HG03460 (cell line): Measurements from ENCODE around the gene UACA.
"Not testable (repeated sequence)": the region's sequence is repeated elsewhere in the genome, so short reads cannot be mapped to it uniquely, and the experiment has no call there.

ENCODE experiments used
- ATAC-seq: cut with Tn5 transposase; IDR thresholded peaks from one replicate; pipeline ENCODE4 v1.9.1; 2021; ENCODE audit not compliant: unreplicated experiment

UACA gene

GRCh38 chr15:70629735-70630273 is 133.6 kb downstream of the UACA start:
- ATAC-seq = no peak

- no peak for ATAC-seq
Observed at GRCh38 chr15:70628549-70628896, 134.8 kb downstream of the UACA start.

- ATAC-seq = no peak
Observed at GRCh38 chr15:70627734-70628548, 135.4 kb downstream of the UACA start.

DNA sequence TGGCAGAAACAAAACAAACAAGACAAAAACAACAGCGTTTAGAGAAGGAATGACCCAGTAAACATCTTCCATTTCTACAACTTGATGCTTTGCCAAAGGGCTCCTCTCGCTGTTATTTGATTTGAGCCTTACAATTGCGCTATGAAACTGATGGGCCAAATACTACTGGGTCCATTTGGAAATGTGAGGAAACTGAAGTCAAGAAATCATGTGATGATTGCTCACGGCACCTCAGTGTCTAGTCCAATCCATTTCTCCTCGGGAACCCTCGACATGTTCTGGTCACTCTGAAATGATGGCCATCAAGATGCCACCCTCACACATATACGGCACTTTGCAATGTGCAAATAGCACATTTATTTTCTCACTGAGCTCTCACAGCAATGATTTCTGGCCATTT is 136.0 kb downstream of the UACA start:
- no peak for ATAC-seq

DNA sequence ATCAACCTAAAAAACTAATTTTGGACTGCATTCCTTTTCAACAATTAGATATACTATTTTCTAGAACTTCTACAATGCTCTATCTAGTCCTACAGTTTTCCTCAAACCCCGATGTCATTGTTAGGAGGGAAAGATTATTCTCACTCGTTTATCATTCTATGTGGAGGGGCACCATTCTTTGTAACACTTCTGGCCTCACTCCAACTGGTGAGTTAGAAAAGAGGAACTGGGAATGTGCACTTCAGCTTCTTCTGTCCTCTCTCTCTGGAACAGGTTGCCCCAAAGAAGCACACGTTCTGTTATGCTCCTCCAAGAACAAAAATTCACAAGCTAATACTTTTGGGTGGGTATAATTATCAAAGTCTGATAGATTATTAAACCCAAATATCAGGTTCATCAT is 137.9 kb downstream of the UACA start:
- no peak for ATAC-seq

DNA sequence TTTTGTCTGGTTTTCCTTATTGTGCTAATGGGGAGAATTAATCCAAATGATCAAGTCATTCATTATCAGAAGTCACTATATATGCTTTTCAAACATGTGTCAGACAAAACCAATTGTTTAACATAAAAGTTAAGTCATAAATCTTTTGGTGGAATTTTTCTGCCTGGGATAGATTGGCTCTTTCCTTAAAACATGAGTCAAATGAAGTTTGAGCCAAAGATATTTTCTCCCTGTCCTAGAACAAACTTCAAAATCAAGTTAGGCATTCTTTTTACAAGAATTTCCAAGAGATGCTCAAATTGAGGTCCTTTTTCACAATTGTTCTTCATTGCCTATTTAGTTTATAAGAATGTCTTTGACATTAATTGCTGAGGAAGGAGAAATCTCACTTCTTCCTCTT is 138.3 kb downstream of the UACA start:
- no peak for ATAC-seq

- ATAC-seq = no peak
Observed at GRCh38 chr15:70618929-70619328, 144.4 kb downstream of the UACA start.

- no peak for ATAC-seq
Observed at GRCh38 chr15:70617911-70618287, 145.5 kb downstream of the UACA start.

GRCh38 chr15:70617076-70617910 is 146.1 kb downstream of the UACA start:
- ATAC-seq = no peak

DNA sequence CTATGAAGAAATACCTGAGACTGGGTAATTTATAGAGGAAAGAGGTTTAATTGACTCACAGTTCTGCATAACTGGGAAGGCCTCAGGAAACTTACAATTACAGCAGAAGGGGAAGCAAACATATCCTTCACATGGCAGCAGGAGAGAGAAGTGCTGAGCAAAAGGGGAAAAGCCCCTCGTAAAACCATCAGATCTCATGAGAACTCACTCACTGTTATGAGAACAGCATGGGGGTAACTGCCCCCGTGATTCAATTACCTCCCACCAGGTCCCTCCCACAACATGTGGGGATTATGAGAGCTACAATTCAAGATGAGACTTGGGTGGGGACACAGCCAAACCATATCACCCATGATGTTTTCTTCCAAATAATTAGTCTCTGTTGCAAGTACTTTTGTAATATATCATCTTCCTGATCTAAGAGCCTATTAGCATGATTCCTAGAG is 147.0 kb downstream of the UACA start:
- ATAC-seq = not testable (repeated sequence)

DNA sequence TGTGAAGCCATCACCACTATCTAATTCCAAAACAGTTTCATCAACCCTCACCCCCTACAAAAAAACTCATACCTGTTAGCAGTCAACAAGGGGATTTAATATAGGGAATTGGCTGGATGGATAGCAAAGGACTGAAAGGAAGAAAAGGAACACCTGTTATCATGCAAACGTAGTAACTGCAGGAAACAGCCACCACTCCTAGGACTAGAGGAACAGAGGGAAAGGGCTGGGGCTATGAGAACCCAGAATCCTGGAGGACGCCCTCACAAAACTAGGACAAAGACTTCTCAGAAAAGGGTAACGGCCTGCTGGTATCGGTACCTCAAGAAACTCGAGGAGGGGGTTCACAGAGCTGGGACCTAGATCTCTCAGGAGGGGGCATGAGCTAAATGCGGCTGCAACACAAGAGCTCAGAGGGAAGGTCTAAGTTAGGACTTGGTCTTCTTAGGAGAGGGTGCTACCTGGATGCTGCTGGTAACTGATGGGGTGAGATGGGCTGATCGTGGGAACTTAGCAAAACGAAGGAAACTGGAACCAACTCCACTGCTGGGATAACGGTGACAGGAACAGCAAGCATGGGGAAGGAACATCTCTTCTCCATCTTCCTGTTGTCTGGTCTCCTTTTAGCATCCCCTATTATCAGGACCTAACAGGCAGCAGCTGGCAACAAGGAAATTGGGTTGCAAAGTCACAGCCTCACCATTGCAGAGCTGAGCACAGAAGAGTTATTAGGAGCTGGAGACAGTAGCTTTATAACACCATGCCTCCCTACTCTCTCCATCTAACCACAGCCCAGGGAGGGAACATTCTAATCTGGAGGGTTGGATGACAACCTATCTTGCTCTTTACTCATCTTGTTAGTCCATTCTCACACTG is 147.7 kb downstream of the UACA start:
- ATAC-seq = no peak

DNA sequence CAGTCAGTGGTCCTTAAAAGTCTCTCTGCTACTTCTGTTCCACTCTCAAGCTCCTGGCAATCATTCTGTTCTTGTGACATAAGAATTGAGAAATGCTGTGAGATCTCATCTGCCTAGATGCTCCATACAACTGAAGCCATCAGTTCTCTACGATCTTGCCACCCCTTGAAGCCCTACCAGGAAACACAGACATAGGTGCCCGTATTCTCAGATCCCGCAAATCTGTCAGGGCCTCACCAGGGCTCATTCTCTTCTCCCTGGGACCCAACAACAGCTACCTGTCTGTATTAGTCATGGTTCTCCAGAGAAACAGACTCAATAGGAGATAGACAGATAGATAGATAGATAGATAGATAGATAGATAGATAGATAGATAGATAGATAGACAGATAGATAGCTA is 149.1 kb downstream of the UACA start:
- no peak for ATAC-seq

DNA sequence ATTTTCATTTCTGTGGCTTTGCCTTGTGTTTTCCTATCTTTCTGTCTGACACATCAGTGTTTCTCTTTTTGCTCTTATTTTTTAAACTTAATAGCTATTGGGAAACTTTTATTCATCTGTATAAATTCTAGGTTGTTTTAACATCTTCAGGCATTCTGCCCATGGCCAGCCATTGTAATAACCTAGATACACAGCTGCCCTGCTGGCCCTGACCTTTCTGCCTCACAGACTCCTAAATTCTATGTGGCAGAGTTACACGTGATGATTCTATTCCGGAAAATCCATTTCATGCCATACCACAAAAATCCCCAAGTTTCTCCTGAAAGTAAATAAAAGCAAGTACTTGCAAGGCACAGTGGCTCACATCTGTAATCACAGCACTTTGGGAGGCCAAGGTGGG is 150.1 kb downstream of the UACA start:
- ATAC-seq = no peak

GRCh38 chr15:70611286-70611685 is 152.1 kb downstream of the UACA start:
- no peak for ATAC-seq

GRCh38 chr15:70610541-70610940 is 152.8 kb downstream of the UACA start:
- no peak for ATAC-seq

DNA sequence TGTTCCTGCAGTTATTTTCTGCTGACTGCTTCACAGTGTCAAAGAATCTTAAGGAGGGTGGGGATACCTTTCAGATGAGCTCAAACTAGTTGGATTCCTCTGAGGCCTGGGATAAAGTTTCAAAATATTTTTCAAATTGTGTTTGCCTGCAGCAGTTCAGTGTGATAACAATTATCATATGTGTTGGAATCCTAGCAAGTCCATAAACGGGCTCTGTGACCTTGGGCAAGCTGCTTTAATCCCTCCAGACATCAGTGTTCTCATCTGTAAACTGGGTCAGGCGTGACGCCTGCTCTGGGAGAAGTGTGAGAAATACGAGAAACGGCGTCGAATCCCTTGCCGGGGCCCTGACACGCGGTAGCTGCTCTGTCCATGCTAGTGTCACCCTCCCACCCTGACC is 153.5 kb downstream of the UACA start:
- ATAC-seq = no peak

DNA sequence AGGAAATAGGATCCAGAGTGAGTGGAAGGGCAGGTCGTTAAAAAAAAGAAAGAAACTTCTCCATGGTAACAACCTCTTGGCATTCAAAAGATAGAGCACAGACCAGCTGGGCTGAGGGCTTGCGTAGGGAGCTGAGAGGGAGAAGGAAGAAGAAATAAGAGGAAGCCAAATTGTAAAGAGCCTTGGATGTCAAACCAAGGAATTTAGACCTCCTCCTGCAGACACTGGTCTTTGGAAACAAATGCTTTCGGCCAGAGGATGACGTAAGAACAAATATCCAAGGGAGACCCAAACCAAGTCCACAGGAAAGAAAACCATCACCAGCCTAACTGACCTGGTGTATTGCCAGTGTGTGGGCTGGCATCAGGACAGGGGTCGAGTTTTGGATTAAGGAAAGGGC is 155.2 kb downstream of the UACA start:
- ATAC-seq = no peak

GRCh38 chr15:70605606-70606410 is 157.6 kb downstream of the UACA start:
- ATAC-seq = no peak

DNA sequence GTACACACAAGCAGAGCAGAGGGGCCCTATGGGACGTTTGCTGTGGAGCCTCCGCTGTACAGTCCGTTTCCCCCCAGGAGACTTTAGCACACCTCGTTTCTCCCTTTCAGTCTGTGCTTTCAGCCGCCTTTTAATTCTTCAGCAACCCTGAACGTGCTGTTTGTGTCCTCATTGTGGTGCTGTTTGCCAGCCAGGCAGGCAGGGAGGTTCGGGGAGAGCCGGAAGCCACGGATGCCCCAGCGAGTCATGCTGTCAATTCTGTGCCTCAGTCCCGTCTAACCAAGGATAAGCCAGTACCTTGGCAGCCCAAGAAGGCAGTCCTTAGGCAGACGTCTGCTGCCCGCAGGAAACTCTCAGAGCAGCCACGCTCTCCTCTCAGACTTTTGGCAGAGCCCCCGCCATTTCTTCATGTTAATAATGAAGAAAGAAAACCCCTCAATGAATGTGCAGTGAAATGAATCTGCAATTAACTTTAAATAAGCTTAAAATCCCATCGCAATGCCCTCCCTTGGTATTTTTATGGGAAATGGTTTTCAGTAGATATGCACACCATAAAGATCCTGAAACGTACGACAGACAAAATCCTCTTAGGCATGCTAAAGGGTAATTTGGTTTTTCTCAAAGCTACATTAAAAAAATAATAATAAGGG is 158.6 kb downstream of the UACA start:
- ATAC-seq = no peak
